HEK293 (cell line): Measurements from ENCODE around the gene EBP.
"Not testable (repeated sequence)": the region's sequence is repeated elsewhere in the genome, so short reads cannot be mapped to it uniquely, and the experiment has no call there.

Source experiments
- CTCF ChIA-PET: fragments of 350-600 bp; formaldehyde crosslinking; extraction: SDS; loops from one replicate; lab custom pipeline; 2021; ENCODE audit warnings: antibody characterized with exemption; lab: Yijun Ruan, JAX
- POLR2A ChIA-PET: fragments of 300-600 bp; formaldehyde crosslinking; extraction: SDS; loops from one replicate; lab custom pipeline; 2020; ENCODE audit warnings: antibody characterized with exemption, inconsistent platforms; lab: Yijun Ruan, JAX
- H3K27ac ChIP-seq: fragments of 200-500 bp; sonication (Bioruptor generic); 2 replicates; pipeline ENCODE4 v1.5.1; 2014; ENCODE audit warnings: low read depth, low read length, control low read depth, inconsistent platforms; ENCODE audit errors: extremely low read depth
- H3K36me3 ChIP-seq, 2 experiments: fragments of 200-500 bp in 1 of 2; sonication (Bioruptor generic) in 1 of 2; 1 replicate in 1 of 2; 2 replicates in 1 of 2; pipeline ENCODE4 v1.5.1; 2014 to 2017; ENCODE audit warnings: inconsistent platforms in 2 of 2, low read length in 2 of 2; ENCODE audit not compliant: control insufficient read depth in 2 of 2, insufficient read depth in 1 of 2
- H3K4me1 ChIP-seq: fragments of 200-500 bp; sonication (Bioruptor generic); 2 replicates; pipeline ENCODE4 v1.5.1; 2014; ENCODE audit warnings: mild to moderate bottlenecking, low read length, inconsistent platforms; ENCODE audit not compliant: control insufficient read depth, insufficient read depth
- H3K4me3 ChIP-seq: 2 replicates; pipeline ENCODE4 v1.5.1; 2011; ENCODE audit warnings: low read depth, mild to moderate bottlenecking, control low read depth, low read length, moderate library complexity
- H3K9me3 ChIP-seq: fragments of 200-500 bp; sonication (Bioruptor generic); 2 replicates; pipeline ENCODE4 v1.5.1; 2014; ENCODE audit warnings: low read depth, low read length, inconsistent platforms; ENCODE audit not compliant: control insufficient read depth, insufficient read depth
- MYNN ChIP-seq: fragments of 450-650 bp; formaldehyde crosslinking; IDR thresholded peaks from 2 replicates; pipeline ENCODE4 v1.5.1; 2016; ENCODE audit warnings: missing biosample characterization, missing genetic modification characterization, borderline replicate concordance
- PBX3 ChIP-seq: sonication (generic); formaldehyde crosslinking; IDR thresholded peaks from 2 replicates; pipeline ENCODE4 v1.8.1; 2022; ENCODE audit warnings: mild to moderate bottlenecking, moderate library complexity, missing genetic modification reagents
- ZIC2 ChIP-seq: fragments of 450-650 bp; formaldehyde crosslinking; IDR thresholded peaks from 2 replicates; pipeline ENCODE4 v1.5.1; 2016; ENCODE audit warnings: missing biosample characterization, missing genetic modification characterization
- ZNF132 ChIP-seq: fragments of 450-650 bp; formaldehyde crosslinking; IDR thresholded peaks from 2 replicates; pipeline ENCODE4 v1.5.1; 2017; ENCODE audit warnings: missing biosample characterization, missing genetic modification characterization, borderline replicate concordance
- ZNF133 ChIP-seq: fragments of 450-650 bp; formaldehyde crosslinking; IDR thresholded peaks from 2 replicates; pipeline ENCODE4 v1.5.1; 2016; ENCODE audit warnings: missing biosample characterization, missing genetic modification characterization
- ZNF146 ChIP-seq: fragments of 450-650 bp; formaldehyde crosslinking; IDR thresholded peaks from 2 replicates; pipeline ENCODE4 v1.5.1; 2016; ENCODE audit warnings: missing biosample characterization, missing genetic modification characterization
- ZNF18 ChIP-seq: fragments of 450-650 bp; formaldehyde crosslinking; IDR thresholded peaks from 2 replicates; pipeline ENCODE4 v1.5.1; 2016; ENCODE audit warnings: missing biosample characterization, missing genetic modification characterization
- ZNF184 ChIP-seq: fragments of 450-650 bp; IDR thresholded peaks from 2 replicates; pipeline ENCODE4 v1.5.1; 2018; ENCODE audit warnings: missing biosample characterization, mild to moderate bottlenecking, missing genetic modification characterization
- ZNF558 ChIP-seq: fragments of 450-650 bp; formaldehyde crosslinking; IDR thresholded peaks from 2 replicates; pipeline ENCODE4 v1.5.1; 2016; ENCODE audit warnings: missing biosample characterization, missing genetic modification characterization
- ZNF560 ChIP-seq: fragments of 450-650 bp; formaldehyde crosslinking; IDR thresholded peaks from 2 replicates; pipeline ENCODE4 v1.5.1; 2017; ENCODE audit warnings: missing biosample characterization, missing genetic modification characterization, borderline replicate concordance
- ZNF571 ChIP-seq: fragments of 450-650 bp; formaldehyde crosslinking; IDR thresholded peaks from 2 replicates; pipeline ENCODE4 v1.5.0; 2017; ENCODE audit warnings: missing biosample characterization, missing genetic modification characterization
- ZNF624 ChIP-seq: fragments of 450-650 bp; formaldehyde crosslinking; IDR thresholded peaks from 2 replicates; pipeline ENCODE4 v1.5.1; 2017; ENCODE audit warnings: missing biosample characterization, missing genetic modification characterization
- ZNF785 ChIP-seq: fragments of 450-650 bp; formaldehyde crosslinking; IDR thresholded peaks from 2 replicates; pipeline ENCODE4 v1.5.1; 2016; ENCODE audit warnings: missing biosample characterization, missing genetic modification characterization
- TF ChIP-seq, protein P1 (sequence below): fragments of 450-650 bp; formaldehyde crosslinking; IDR thresholded peaks from 2 replicates; pipeline ENCODE4 v1.5.1; 2016; ENCODE audit warnings: missing biosample characterization, missing genetic modification characterization
- TF ChIP-seq, protein P2 (sequence below): fragments of 450-650 bp; formaldehyde crosslinking; conservative IDR thresholded peaks from 2 replicates; pipeline ENCODE4 v1.5.1; 2016; ENCODE audit warnings: low read depth, missing biosample characterization, missing genetic modification characterization

EBP gene

GRCh38 chrX:48522291-48522690 is 683 bp downstream of the EBP start:
- H3K27ac ChIP-seq, result peak overlapping the region; percentile 58; the same call in 1 of the 2 replicates
- no peaks in the 10 kb centered on the region for H3K9me3 ChIP-seq
- ChIA-PET POLR2A (interaction anchor here (0.6 to 2.7 kb wide), 7 partner anchors 9 to 553 kb away, joined by 3 to 16 read pairs (median 6); partner anchors contain the start of gene TBC1D25), CTCF (no interaction called here)
- no peak for TF ChIP-seq ZNF184
- TF ChIP-seq, protein P1, sequence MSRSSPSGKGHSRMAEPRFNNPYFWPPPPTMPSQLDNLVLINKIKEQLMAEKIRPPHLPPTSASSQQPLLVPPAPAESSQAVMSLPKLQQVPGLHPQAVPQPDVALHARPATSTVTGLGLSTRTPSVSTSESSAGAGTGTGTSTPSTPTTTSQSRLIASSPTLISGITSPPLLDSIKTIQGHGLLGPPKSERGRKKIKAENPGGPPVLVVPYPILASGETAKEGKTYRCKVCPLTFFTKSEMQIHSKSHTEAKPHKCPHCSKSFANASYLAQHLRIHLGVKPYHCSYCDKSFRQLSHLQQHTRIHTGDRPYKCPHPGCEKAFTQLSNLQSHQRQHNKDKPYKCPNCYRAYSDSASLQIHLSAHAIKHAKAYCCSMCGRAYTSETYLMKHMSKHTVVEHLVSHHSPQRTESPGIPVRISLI (tag by site-specific recombination), result no peak
- no peak for TF ChIP-seq ZIC2 (tag by site-specific recombination)
- no peak for TF ChIP-seq ZNF132
- H3K36me3 ChIP-seq, result peaks cover 21% of the 10 kb centered on the region in 2 experiments
- no peaks in the 10 kb centered on the region for H3K4me1 ChIP-seq
- H3K4me3 ChIP-seq, result peak overlapping the region; percentile 59

DNA sequence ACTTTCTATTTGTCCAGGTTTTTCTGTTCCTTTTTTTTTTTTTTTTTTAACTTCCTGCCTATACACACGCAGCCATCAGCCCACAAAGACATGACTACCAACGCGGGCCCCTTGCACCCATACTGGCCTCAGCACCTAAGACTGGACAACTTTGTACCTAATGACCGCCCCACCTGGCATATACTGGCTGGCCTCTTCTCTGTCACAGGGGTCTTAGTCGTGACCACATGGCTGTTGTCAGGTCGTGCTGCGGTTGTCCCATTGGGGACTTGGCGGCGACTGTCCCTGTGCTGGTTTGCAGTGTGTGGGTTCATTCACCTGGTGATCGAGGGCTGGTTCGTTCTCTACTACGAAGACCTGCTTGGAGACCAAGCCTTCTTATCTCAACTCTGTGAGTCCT is 2.1 kb downstream of the EBP start:
- Histone ChIP-seq H3K4me1 (no peaks in the 10 kb centered on the region), H3K9me3 (no peaks in the 10 kb centered on the region), H3K27ac (no peak overlapping the region), H3K4me3 (no peak overlapping the region), H3K36me3 (peaks cover 23 to 35% of the 10 kb centered on the region in 2 experiments)
- ChIA-PET CTCF (no interaction called here), POLR2A (no interaction called here)
- TF ChIP-seq ZNF785 (tag by site-specific recombination) (no peak), MYNN (tag by site-specific recombination) (no peak), ZNF624 (no peak), ZNF146 (tag by site-specific recombination) (no peak), PBX3 (CRISPR knock-in tag) (no peak), ZNF571 (no peak), ZNF133 (no peak), ZNF18 (tag by site-specific recombination) (no peak), ZNF560 (tag by site-specific recombination) (no peak), ZNF558 (tag by site-specific recombination) (no peak)
- TF ChIP-seq, protein P2, sequence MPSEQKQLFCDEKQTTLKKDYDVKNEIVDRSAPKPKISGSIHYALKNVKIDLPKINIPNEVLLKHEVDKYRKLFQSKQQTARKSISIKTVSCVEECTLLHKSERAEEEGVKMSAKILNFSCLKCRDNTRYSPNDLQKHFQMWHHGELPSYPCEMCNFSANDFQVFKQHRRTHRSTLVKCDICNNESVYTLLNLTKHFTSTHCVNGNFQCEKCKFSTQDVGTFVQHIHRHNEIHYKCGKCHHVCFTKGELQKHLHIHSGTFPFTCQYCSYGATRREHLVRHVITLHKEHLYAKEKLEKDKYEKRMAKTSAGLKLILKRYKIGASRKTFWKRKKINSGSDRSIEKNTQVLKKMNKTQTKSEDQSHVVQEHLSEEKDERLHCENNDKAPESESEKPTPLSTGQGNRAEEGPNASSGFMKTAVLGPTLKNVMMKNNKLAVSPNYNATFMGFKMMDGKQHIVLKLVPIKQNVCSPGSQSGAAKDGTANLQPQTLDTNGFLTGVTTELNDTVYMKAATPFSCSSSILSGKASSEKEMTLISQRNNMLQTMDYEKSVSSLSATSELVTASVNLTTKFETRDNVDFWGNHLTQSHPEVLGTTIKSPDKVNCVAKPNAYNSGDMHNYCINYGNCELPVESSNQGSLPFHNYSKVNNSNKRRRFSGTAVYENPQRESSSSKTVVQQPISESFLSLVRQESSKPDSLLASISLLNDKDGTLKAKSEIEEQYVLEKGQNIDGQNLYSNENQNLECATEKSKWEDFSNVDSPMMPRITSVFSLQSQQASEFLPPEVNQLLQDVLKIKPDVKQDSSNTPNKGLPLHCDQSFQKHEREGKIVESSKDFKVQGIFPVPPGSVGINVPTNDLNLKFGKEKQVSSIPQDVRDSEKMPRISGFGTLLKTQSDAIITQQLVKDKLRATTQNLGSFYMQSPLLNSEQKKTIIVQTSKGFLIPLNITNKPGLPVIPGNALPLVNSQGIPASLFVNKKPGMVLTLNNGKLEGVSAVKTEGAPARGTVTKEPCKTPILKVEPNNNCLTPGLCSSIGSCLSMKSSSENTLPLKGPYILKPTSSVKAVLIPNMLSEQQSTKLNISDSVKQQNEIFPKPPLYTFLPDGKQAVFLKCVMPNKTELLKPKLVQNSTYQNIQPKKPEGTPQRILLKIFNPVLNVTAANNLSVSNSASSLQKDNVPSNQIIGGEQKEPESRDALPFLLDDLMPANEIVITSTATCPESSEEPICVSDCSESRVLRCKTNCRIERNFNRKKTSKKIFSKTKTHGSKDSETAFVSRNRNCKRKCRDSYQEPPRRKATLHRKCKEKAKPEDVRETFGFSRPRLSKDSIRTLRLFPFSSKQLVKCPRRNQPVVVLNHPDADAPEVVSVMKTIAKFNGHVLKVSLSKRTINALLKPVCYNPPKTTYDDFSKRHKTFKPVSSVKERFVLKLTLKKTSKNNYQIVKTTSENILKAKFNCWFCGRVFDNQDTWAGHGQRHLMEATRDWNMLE (tag by site-specific recombination), result no peak

- POLR2A ChIA-PET, result interaction anchor here (0.9 kb wide), 1 partner anchor 14 kb away, joined by 4 read pairs; the partner anchor contains the start of gene TBC1D25
- H3K4me1 ChIP-seq, H3K4me3 ChIP-seq, H3K9me3 ChIP-seq, H3K27ac ChIP-seq, CTCF ChIA-PET: not testable (repeated sequence)
- H3K36me3 ChIP-seq, result peaks cover 27 to 40% of the 10 kb centered on the region in 2 experiments
Measured at GRCh38 chrX:48525853-48526252, 4.2 kb downstream of the EBP start.
